Fibroblast of lung (primary cell): Measurements from ENCODE around the gene LAMC3. TPM values are rescaled to one million over a fixed set of nuclear protein-coding genes. Genes with fewer than 3 reads are reported as not detected.

Experiments
- DNase-seq, 2 donors: peaks; one replicate each; pipeline versions ENCODE4 v3.0.0 to v3.0.0-alpha.2; 2010; ENCODE audit warnings: low read depth in 2 of 2
- H2AFZ ChIP-seq: 2 replicates; pipeline ENCODE4 v1.5.1; 2012; ENCODE audit warnings: low read length, control low read depth, inconsistent platforms
- H3K27ac ChIP-seq: 2 replicates; pipeline ENCODE4 v1.5.1; 2011; ENCODE audit warnings: low read length, control low read depth; ENCODE audit not compliant: insufficient read depth
- H3K27me3 ChIP-seq: 2 replicates; pipeline ENCODE4 v1.5.1; 2011; ENCODE audit warnings: mild to moderate bottlenecking, low read length; ENCODE audit not compliant: control insufficient read depth, insufficient read depth
- H3K36me3 ChIP-seq: 2 replicates; pipeline ENCODE4 v1.5.1; 2011; ENCODE audit warnings: low read length; ENCODE audit not compliant: control insufficient read depth, insufficient read depth
- H3K4me1 ChIP-seq: 2 replicates; pipeline ENCODE4 v1.5.1; 2011; ENCODE audit warnings: low read length; ENCODE audit not compliant: control insufficient read depth, insufficient read depth; ENCODE audit errors: extremely low read depth
- H3K4me2 ChIP-seq: 2 replicates; pipeline ENCODE4 v1.5.1; 2011; ENCODE audit warnings: low read length, control low read depth; ENCODE audit not compliant: insufficient read depth; ENCODE audit errors: extremely low read depth
- H3K4me3 ChIP-seq, 4 experiments: fragments of 200-600 bp in 1 of 4; sonication (generic) in 1 of 4; replicated peaks in 1 of 4; 2 replicates each; pipeline ENCODE4 v1.5.1; 2011 to 2016; ENCODE audit warnings: low read length in 4 of 4, low read depth in 3 of 4, mild to moderate bottlenecking in 3 of 4, control low read depth in 2 of 4, inconsistent platforms in 1 of 4, mixed read lengths in 1 of 4; ENCODE audit not compliant: insufficient read depth in 1 of 4; ENCODE audit errors: control extremely low read depth in 1 of 4
- H3K79me2 ChIP-seq: 2 replicates; pipeline ENCODE4 v1.5.1; 2012; ENCODE audit warnings: mild to moderate bottlenecking, low read length, inconsistent platforms; ENCODE audit not compliant: control insufficient read depth, insufficient read depth
- H3K9ac ChIP-seq: 2 replicates; pipeline ENCODE4 v1.5.1; 2011; ENCODE audit warnings: mild to moderate bottlenecking, low read length, control low read depth; ENCODE audit not compliant: insufficient read depth
- H3K9me3 ChIP-seq: 2 replicates; pipeline ENCODE4 v1.5.1; 2012; ENCODE audit warnings: low read depth, low read length; ENCODE audit not compliant: control insufficient read depth, insufficient read depth
- H4K20me1 ChIP-seq: 2 replicates; pipeline ENCODE4 v1.5.1; 2011; ENCODE audit warnings: low read length; ENCODE audit not compliant: control insufficient read depth, insufficient read depth; ENCODE audit errors: extremely low read depth
- CTCF ChIP-seq, 2 donors: IDR thresholded peaks in 1 of 2; conservative IDR thresholded peaks in 1 of 2; 1 replicate in 1 of 2; 2 replicates in 1 of 2; pipeline ENCODE4 v1.5.1; 2011 to 2012; ENCODE audit warnings: low read length in 2 of 2, control low read depth in 1 of 2, inconsistent platforms in 1 of 2, low read depth in 1 of 2, mild to moderate bottlenecking in 1 of 2
- EZH2 ChIP-seq: IDR thresholded peaks from 2 replicates; pipeline ENCODE4 v1.5.1; 2012; ENCODE audit warnings: low read length, control low read depth, mild to moderate bottlenecking; ENCODE audit errors: missing control alignments
- polyA plus RNA-seq, 2 donors: library from polyadenylated mRNA; depleted of rRNA in 1 of 2; stranded (reverse) in 1 of 2; unstranded in 1 of 2; fragments of >200 nt; gene quantifications; 2 replicates each; pipeline ENCODE4 v1.2.1, GENCODE V29; 2011 to 2012; ENCODE audit warnings: missing spikeins in 1 of 2
- total RNA-seq: library from RNA; depleted of rRNA; stranded (reverse); fragments of >200 nt; gene quantifications from 2 replicates; pipeline ENCODE4 v1.2.1, GENCODE V29; 2014

The LAMC3 gene
- total and polyA plus RNA-seq, 2 donors (not counting 1 experiment from before 2014, with no cell fraction given) = 0.17 to 1.4 TPM

GRCh38 chr9:131096269-131097125 is 87.5 kb downstream of the LAMC3 start, which contains the start of gene AIF1L:
Gene AIF1L (plus strand): TSS chr9:131096531. CDS start chr9:131096630, 99 bp downstream.
- Histone ChIP-seq H3K9me3 (no peaks in the 10 kb centered on the region), H2AFZ (no peak within 1 kb of the TSS), H3K4me2 (peak within 1 kb of the TSS; percentile 59), H3K4me3 (peak within 1 kb of the TSS in 3 of 4 experiments; percentile 14 to 51 (median 33)), H3K79me2 (no peaks in the 10 kb centered on the region), H3K9ac (no peak within 1 kb of the TSS), H3K36me3 (no peaks in the 10 kb centered on the region), H3K4me1 (peaks cover 5% of the 10 kb centered on the region), H3K27ac (no peak within 1 kb of the TSS), H4K20me1 (no peaks in the 10 kb centered on the region), H3K27me3 (peaks cover 38% of the 10 kb centered on the region)
- DNase-seq = peak in 1 of 2 donors; percentile 20
- TF ChIP-seq CTCF (conservative IDR thresholded peaks at IDR 0.05 in 1 of 2, IDR thresholded peaks at IDR 0.05 in 1 of 2; ENCODE audit: low read depth in 1 of 2, low read length in 2 of 2) (no peak), EZH2 (peak; percentile 96)

- H3K4me1 ChIP-seq = peaks cover 5% of the 10 kb centered on the region
- H3K4me2 ChIP-seq = no peak overlapping the region
- no peaks in the 10 kb centered on the region for H3K9me3 ChIP-seq
- DNase-seq = no peak
- H3K9ac ChIP-seq = no peak overlapping the region
- no peak overlapping the region for H2AFZ ChIP-seq
- H3K27me3 ChIP-seq = peaks cover 38% of the 10 kb centered on the region
- H4K20me1 ChIP-seq = no peaks in the 10 kb centered on the region
- no peak overlapping the region for H3K27ac ChIP-seq
- no peaks in the 10 kb centered on the region for H3K79me2 ChIP-seq
- peak overlapping the region in 1 of 4 experiments; percentile 51 for H3K4me3 ChIP-seq
- peak; percentile 79 for TF ChIP-seq EZH2
- no peak for TF ChIP-seq CTCF (conservative IDR thresholded peaks at IDR 0.05 in 1 of 2, IDR thresholded peaks at IDR 0.05 in 1 of 2; ENCODE audit: low read depth in 1 of 2, low read length in 2 of 2)
- no peaks in the 10 kb centered on the region for H3K36me3 ChIP-seq
Measured at GRCh38 chr9:131097126-131097947, 88.4 kb downstream of the LAMC3 start.

- no peak overlapping the region for H3K4me3 ChIP-seq
- no peaks in the 10 kb centered on the region for H3K9me3 ChIP-seq
- no peak for TF ChIP-seq CTCF (conservative IDR thresholded peaks at IDR 0.05 in 1 of 2, IDR thresholded peaks at IDR 0.05 in 1 of 2; ENCODE audit: low read depth in 1 of 2, low read length in 2 of 2)
- no peak for TF ChIP-seq EZH2
- H3K4me2 ChIP-seq = no peak overlapping the region
- peaks cover 5% of the 10 kb centered on the region for H3K4me1 ChIP-seq
- peaks cover 38% of the 10 kb centered on the region for H3K27me3 ChIP-seq
- no peak overlapping the region for H3K27ac ChIP-seq
- no peaks in the 10 kb centered on the region for H3K79me2 ChIP-seq
- H3K36me3 ChIP-seq = no peaks in the 10 kb centered on the region
- DNase-seq = no peak
- H4K20me1 ChIP-seq = no peaks in the 10 kb centered on the region
- no peak overlapping the region for H2AFZ ChIP-seq
- H3K9ac ChIP-seq = no peak overlapping the region
Measured at GRCh38 chr9:131097948-131098278, 88.9 kb downstream of the LAMC3 start.
